Mesendoderm (in vitro differentiated cells): Measurements from ENCODE around the gene CMTM1.

Source experiments
- DNase-seq: peaks from one replicate; pipeline ENCODE4 v3.0.0; 2013
- H2AK5ac ChIP-seq: 2 replicates; pipeline ENCODE4 v1.6.1; 2013; ENCODE audit warnings: low read length, inconsistent platforms
- H2BK120ac ChIP-seq: 2 replicates; pipeline ENCODE4 v1.6.1; 2013; ENCODE audit warnings: low read depth, mild to moderate bottlenecking, low read length, moderate library complexity, mixed read lengths
- H2BK15ac ChIP-seq: replicated peaks from 2 replicates; pipeline ENCODE4 v1.6.1; 2013; ENCODE audit warnings: low read depth, mild to moderate bottlenecking, moderate library complexity
- H2BK5ac ChIP-seq: 2 replicates; pipeline ENCODE4 v1.6.1; 2013; ENCODE audit warnings: low read length, inconsistent platforms
- H3K18ac ChIP-seq: 2 replicates; pipeline ENCODE4 v1.6.1; 2013; ENCODE audit warnings: mild to moderate bottlenecking, low read length, mixed read lengths
- H3K23ac ChIP-seq: one replicate; pipeline ENCODE4 v1.6.1; 2013; ENCODE audit warnings: low read length
- H3K27ac ChIP-seq: 2 replicates; pipeline ENCODE4 v1.5.1; 2013; ENCODE audit warnings: low read depth, mild to moderate bottlenecking, inconsistent platforms, low read length, moderate library complexity
- H3K27me3 ChIP-seq: 2 replicates; pipeline ENCODE4 v1.6.1; 2013; ENCODE audit warnings: low read length, control low read depth, mild to moderate bottlenecking, inconsistent platforms; ENCODE audit not compliant: insufficient read depth, poor library complexity
- H3K36me3 ChIP-seq: 2 replicates; pipeline ENCODE4 v1.6.1; 2013; ENCODE audit warnings: low read length, inconsistent platforms; ENCODE audit not compliant: control insufficient read depth, insufficient read depth
- H3K4ac ChIP-seq: one replicate; pipeline ENCODE4 v1.6.1; 2013; ENCODE audit warnings: low read depth, mild to moderate bottlenecking, low read length, moderate library complexity
- H3K4me1 ChIP-seq: 2 replicates; pipeline ENCODE4 v1.6.1; 2013; ENCODE audit warnings: low read depth, low read length, inconsistent platforms; ENCODE audit not compliant: control insufficient read depth
- H3K4me2 ChIP-seq: 2 replicates; pipeline ENCODE4 v1.6.1; 2013; ENCODE audit warnings: low read length
- H3K4me3 ChIP-seq: 2 replicates; pipeline ENCODE4 v1.5.1; 2013; ENCODE audit warnings: mild to moderate bottlenecking, low read length
- H3K56ac ChIP-seq: one replicate; pipeline ENCODE4 v1.6.1; 2013; ENCODE audit warnings: low read length
- H3K79me1 ChIP-seq: 2 replicates; pipeline ENCODE4 v1.6.1; 2013; ENCODE audit warnings: low read length, inconsistent platforms
- H3K79me2 ChIP-seq: 2 replicates; pipeline ENCODE4 v1.6.1; 2013; ENCODE audit warnings: mild to moderate bottlenecking, low read length; ENCODE audit not compliant: control insufficient read depth, insufficient read depth
- H3K9ac ChIP-seq: 2 replicates; pipeline ENCODE4 v1.6.1; 2013; ENCODE audit warnings: low read length, inconsistent platforms
- H4K5ac ChIP-seq: one replicate; pipeline ENCODE4 v1.6.1; 2013; ENCODE audit warnings: low read length
- H4K8ac ChIP-seq: one replicate; pipeline ENCODE4 v1.6.1; 2013; ENCODE audit warnings: low read depth, mild to moderate bottlenecking, control low read depth, low read length, moderate library complexity
- WGBS: extraction: QIAGEN DNeasy Blood & Tissue Kit; methylation state at CpG from one replicate; pipeline ENCODE4 v1.1.7; 2013; ENCODE audit warnings: low lambda C conversion rate, missing lambda C conversion rate; ENCODE audit not compliant: insufficient coverage; ENCODE audit errors: extremely low coverage; 5-methylcytosine and 5-hydroxymethylcytosine counted together

CMTM1 gene

DNA sequence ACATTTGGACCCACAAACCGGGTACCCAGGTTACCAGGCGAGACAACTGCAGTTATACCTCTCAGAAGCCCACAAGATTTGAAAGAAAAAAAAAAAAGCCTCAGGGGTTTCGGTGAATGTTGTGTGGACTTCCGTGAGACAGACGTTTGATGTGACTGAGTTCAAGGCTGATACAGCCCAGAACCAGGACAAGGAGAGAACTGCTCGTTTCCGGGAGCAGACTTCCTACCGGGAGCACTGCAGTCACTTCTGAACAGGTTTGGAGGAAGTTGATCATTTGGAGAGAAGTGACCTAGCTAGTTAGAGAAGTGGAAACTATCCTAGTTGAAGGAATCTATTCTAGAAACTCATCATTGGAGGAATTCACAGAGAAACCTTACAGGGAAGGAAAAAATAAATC, 13.0 kb upstream of the CMTM1 start:
- Histone ChIP-seq H3K4ac (no peak overlapping the region), H3K56ac (no peak overlapping the region), H3K18ac (no peak overlapping the region), H4K5ac (no peak overlapping the region), H4K8ac (no peak overlapping the region), H2BK5ac (no peak overlapping the region), H3K4me1 (no peaks in the 10 kb centered on the region), H3K4me2 (no peak overlapping the region), H3K27me3 (no peaks in the 10 kb centered on the region), H3K79me1 (no peaks in the 10 kb centered on the region), H3K79me2 (no peaks in the 10 kb centered on the region), H3K23ac (no peak overlapping the region), H2AK5ac (no peak overlapping the region), H2BK120ac (no peak overlapping the region), H3K9ac (no peak overlapping the region), H3K4me3 (no peak overlapping the region), H3K27ac (no peak overlapping the region), H3K36me3 (no peaks in the 10 kb centered on the region), H2BK15ac (no peak overlapping the region)
- WGBS = no CpG with 5 or more reads among the region's 8 CpGs
- DNase-seq = no peak

DNA sequence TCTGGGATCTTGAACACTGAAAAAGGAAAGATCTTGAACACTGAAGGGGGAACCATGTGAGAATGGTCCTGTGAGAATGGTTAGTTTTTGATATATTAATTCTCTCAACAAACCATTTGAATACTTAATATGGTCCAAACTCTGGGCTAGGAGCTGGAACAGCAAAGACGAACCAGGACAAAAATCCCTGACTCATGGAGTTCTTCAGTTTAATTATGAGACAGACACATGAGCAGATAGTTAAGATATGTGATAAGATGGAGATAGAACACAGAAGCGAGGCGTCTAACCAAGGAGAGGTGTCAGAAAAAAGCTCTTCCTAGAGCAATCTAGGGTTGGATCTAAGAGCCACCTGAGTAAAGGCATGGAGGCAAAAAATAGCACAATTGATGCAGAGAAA, 12.2 kb upstream of the CMTM1 start:
- H3K27ac ChIP-seq = no peak overlapping the region

DNA sequence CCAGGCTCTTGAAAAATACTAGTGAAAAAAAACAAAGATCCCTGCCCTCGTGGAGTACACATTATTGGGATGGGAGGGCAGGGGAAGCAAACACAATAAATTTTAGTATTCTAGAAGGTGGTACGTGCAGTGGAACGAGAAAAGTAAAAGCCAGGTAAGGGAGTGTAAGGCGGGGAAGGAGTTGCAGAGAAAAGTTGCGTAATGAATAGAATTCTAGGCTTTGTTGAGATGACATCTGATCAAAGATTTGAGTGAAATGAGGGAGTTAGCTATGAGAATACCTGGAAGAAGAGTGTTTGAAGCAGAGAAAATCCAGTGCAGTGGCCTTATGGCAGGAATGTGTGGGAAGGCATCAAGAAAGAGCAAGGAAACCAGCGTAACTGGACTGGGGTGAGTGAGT, 11.7 kb upstream of the CMTM1 start:
- H3K27ac ChIP-seq = no peak overlapping the region
- no peak overlapping the region for H3K4ac ChIP-seq
- no peak overlapping the region for H3K23ac ChIP-seq
- H3K4me1 ChIP-seq = no peaks in the 10 kb centered on the region
- no peak overlapping the region for H4K8ac ChIP-seq
- H3K79me1 ChIP-seq = no peaks in the 10 kb centered on the region
- H2AK5ac ChIP-seq = no peak overlapping the region
- WGBS = 100% methylated on average over 2 of the region's 6 CpGs
- H2BK120ac ChIP-seq = no peak overlapping the region
- no peak overlapping the region for H2BK15ac ChIP-seq
- DNase-seq = no peak
- H3K9ac ChIP-seq = no peak overlapping the region
- no peak overlapping the region for H3K4me2 ChIP-seq
- no peak overlapping the region for H3K56ac ChIP-seq
- no peaks in the 10 kb centered on the region for H3K27me3 ChIP-seq
- no peak overlapping the region for H4K5ac ChIP-seq
- no peak overlapping the region for H3K4me3 ChIP-seq
- no peak overlapping the region for H3K18ac ChIP-seq
- no peaks in the 10 kb centered on the region for H3K79me2 ChIP-seq
- H3K36me3 ChIP-seq = no peaks in the 10 kb centered on the region
- no peak overlapping the region for H2BK5ac ChIP-seq

More for the DNA sequence above, 12.2 kb upstream of the CMTM1 start:
- H3K56ac ChIP-seq = no peak overlapping the region
- no peak overlapping the region for H4K8ac ChIP-seq
- H3K36me3 ChIP-seq = no peaks in the 10 kb centered on the region
- no peaks in the 10 kb centered on the region for H3K79me1 ChIP-seq
- H3K4ac ChIP-seq = no peak overlapping the region
- H4K5ac ChIP-seq = no peak overlapping the region
- H2BK15ac ChIP-seq = no peak overlapping the region
- WGBS = no CpG with 5 or more reads among the region's 3 CpGs
- H3K23ac ChIP-seq = no peak overlapping the region
- H3K27me3 ChIP-seq = no peaks in the 10 kb centered on the region
- H3K79me2 ChIP-seq = no peaks in the 10 kb centered on the region
- no peak overlapping the region for H3K9ac ChIP-seq
- H3K4me3 ChIP-seq = no peak overlapping the region
- H3K18ac ChIP-seq = no peak overlapping the region
- H3K4me1 ChIP-seq = no peaks in the 10 kb centered on the region
- no peak overlapping the region for H2BK5ac ChIP-seq
- no peak for DNase-seq
- H3K4me2 ChIP-seq = no peak overlapping the region
- H2AK5ac ChIP-seq = no peak overlapping the region
- H2BK120ac ChIP-seq = no peak overlapping the region

DNA sequence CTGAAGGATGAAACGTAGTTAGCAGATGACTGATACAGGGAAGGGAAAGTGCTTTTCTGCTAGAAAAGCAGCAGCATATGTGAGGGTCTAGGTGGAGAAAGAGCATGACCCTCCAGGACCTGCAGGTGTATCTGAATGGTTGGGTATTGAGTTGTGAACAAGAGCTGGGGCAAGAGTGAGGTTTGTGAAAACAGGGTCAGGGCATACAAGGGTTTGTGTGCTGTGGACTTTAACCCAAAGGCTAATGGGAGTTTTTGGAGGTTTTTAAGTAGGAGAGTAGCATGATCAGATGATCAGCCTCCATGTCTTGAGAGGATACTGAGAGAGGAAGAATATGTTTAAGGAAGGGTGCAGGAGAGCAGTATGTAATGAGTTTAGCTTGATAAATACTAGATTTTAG, 6.1 kb upstream of the CMTM1 start:
- no peak overlapping the region for H3K9ac ChIP-seq
- H2AK5ac ChIP-seq = no peak overlapping the region
- H2BK5ac ChIP-seq = no peak overlapping the region
- no peak overlapping the region for H3K4me2 ChIP-seq
- H3K27me3 ChIP-seq = no peaks in the 10 kb centered on the region
- H3K27ac ChIP-seq = no peak overlapping the region
- H3K36me3 ChIP-seq = no peaks in the 10 kb centered on the region
- H3K4me3 ChIP-seq = no peak overlapping the region
- WGBS = no CpG with 5 or more reads among the region's 1 CpG
- no peak overlapping the region for H3K4ac ChIP-seq
- H3K56ac ChIP-seq = no peak overlapping the region
- H3K79me1 ChIP-seq = no peaks in the 10 kb centered on the region
- no peak overlapping the region for H2BK120ac ChIP-seq
- no peak overlapping the region for H4K5ac ChIP-seq
- H4K8ac ChIP-seq = no peak overlapping the region
- H3K79me2 ChIP-seq = no peaks in the 10 kb centered on the region
- H2BK15ac ChIP-seq = no peak overlapping the region
- H3K4me1 ChIP-seq = no peaks in the 10 kb centered on the region
- H3K23ac ChIP-seq = no peak overlapping the region
- no peak overlapping the region for H3K18ac ChIP-seq
- DNase-seq = no peak

DNA sequence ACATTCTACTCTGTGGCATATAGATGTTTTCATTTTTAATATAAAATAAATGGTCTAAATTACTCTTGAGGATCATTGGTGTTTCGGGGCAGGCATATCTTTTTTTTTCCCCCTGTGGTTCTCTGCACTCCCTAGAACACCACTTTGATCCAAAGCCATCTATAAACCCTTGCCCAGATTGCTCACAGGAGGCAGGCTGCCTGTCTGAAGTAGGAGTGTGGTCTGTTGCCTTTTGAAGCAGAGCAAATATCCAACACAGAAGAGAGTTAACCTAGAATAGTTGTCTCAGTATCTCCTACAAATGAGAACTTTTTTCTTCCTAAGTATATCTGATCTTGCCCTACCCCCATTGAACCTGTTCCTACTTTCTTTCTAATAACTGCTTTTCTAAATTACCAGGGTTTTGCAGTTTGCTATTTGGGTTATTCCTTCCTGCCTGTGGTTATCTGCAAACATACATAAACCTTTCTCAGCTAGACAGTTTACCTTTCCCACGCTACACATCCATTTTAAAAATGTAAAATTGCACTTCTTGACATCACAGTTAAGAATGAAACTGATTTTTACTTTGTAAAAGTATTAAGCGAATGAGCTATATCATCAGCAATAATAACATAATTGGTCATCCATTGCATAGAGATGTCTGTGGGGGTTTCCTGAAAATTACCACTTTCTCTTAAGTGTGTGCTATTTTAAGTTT, 4.7 kb upstream of the CMTM1 start:
- Histone ChIP-seq H3K56ac (no peak overlapping the region), H4K5ac (no peak overlapping the region), H3K79me1 (no peaks in the 10 kb centered on the region), H3K4me2 (no peak overlapping the region), H4K8ac (no peak overlapping the region), H3K27ac (no peak overlapping the region), H3K79me2 (no peaks in the 10 kb centered on the region), H3K4me1 (no peaks in the 10 kb centered on the region), H2BK120ac (no peak overlapping the region), H3K23ac (no peak overlapping the region), H2BK15ac (no peak overlapping the region), H2BK5ac (no peak overlapping the region), H3K36me3 (no peaks in the 10 kb centered on the region), H3K9ac (no peak overlapping the region), H3K27me3 (no peaks in the 10 kb centered on the region), H3K18ac (no peak overlapping the region), H3K4ac (no peak overlapping the region), H2AK5ac (no peak overlapping the region), H3K4me3 (no peak overlapping the region)
- WGBS = no CpG with 5 or more reads among the region's 3 CpGs
- no peak for DNase-seq

DNA sequence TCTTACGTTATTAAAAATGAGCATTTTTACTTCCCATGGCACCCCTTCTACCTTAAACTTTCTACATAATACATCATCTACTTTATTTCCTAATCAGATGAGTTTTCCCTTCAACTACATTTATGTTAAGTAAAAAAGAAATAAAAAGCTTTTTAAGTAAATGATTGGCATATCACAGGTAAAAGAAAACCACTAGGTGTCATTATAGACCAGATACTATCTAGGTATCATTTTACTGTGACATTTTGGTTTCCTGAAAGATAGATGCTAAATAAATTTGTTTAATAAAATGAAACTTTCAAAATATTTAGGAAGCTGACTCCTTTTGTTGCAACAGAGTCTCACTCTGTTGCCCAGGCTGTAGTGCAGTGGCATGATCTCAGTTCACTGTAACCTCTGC, 3.8 kb upstream of the CMTM1 start:
- 100% methylated on average over 1 of the region's 1 CpG for WGBS
- no peak for DNase-seq
- H3K4me2 ChIP-seq = no peak overlapping the region

More for the DNA sequence above, 3.8 kb upstream of the CMTM1 start:
- Histone ChIP-seq H3K79me2 (no peaks in the 10 kb centered on the region), H3K36me3 (no peaks in the 10 kb centered on the region), H3K4me1 (no peaks in the 10 kb centered on the region), H3K18ac (no peak overlapping the region), H3K79me1 (no peaks in the 10 kb centered on the region), H3K27ac (no peak overlapping the region), H3K4ac (no peak overlapping the region), H4K5ac (no peak overlapping the region), H4K8ac (no peak overlapping the region), H2BK120ac (no peak overlapping the region), H3K23ac (no peak overlapping the region), H3K4me3 (no peak overlapping the region), H3K27me3 (no peaks in the 10 kb centered on the region), H2BK15ac (no peak overlapping the region), H3K56ac (no peak overlapping the region), H2AK5ac (no peak overlapping the region), H3K9ac (no peak overlapping the region), H2BK5ac (no peak overlapping the region)
